HCT116 (cell line): ENCODE results near the gene DENND10. TPM values are rescaled to one million over a fixed set of nuclear protein-coding genes. Genes with fewer than 3 reads are reported as not detected.

Experiments used
- ATAC-seq: fragments of 200-7000 bp; cut with Tn5 transposase; 2 replicates; pipeline ENCODE4 v1.9.1; 2020; ENCODE audit warnings: mild to moderate bottlenecking, moderate library complexity
- BruUV-seq: library from RNA; stranded (reverse); fragments of 400-500 nt; replicated peaks from 2 replicates; lab custom pipeline; 2021; lab: Mats Ljungman, UMichigan
- CTCF ChIA-PET: fragments of 300-600 bp; sonication (Branson Sonifier 250); formaldehyde crosslinking; loops from one replicate; lab custom pipeline; 2021; ENCODE audit warnings: antibody characterized with exemption; lab: Charles Lee
- POLR2A ChIA-PET: fragments of 300-600, 350-600 bp; sonication (Branson Sonifier 250); formaldehyde crosslinking; loops from one replicate; lab custom pipeline; 2021; ENCODE audit warnings: antibody characterized with exemption; lab: Charles Lee
- RAD21 ChIA-PET, 2 experiments: fragments of 300-600 bp; sonication (Branson Sonifier 250); formaldehyde crosslinking; loops; one replicate each; lab custom pipeline; 2023; ENCODE audit warnings: low total read pairs in 2 of 2; ENCODE audit not compliant: uncharacterized antibody in 2 of 2, unreplicated experiment in 2 of 2, low non-redundant PET in 1 of 2; lab: Charles Lee
- DNase-seq: peaks from one replicate; pipeline ENCODE4 v3.0.0-alpha.2; 2010; ENCODE audit warnings: low read depth, low spot score
- H2AFZ ChIP-seq: fragments of 200-600 bp; shearing (Covaris generic), sonication (generic); 2 replicates; pipeline ENCODE4 v1.6.1; 2017; ENCODE audit warnings: low read depth, mixed run types, mixed read lengths, antibody characterized with exemption, low read length; ENCODE audit not compliant: poor library complexity, severe bottlenecking
- H3K27ac ChIP-seq: 2 replicates; pipeline ENCODE4 v1.5.1; 2012; ENCODE audit warnings: low read depth, low read length
- H3K27me3 ChIP-seq: fragments of 200-600 bp; sonication (generic); 2 replicates; pipeline ENCODE4 v1.6.1; 2016; ENCODE audit warnings: mixed run types, low read length, mixed read lengths; ENCODE audit not compliant: insufficient read depth
- H3K36me3 ChIP-seq, 2 experiments: fragments of 200-500 bp in 1 of 2; fragments of 200-600 bp in 1 of 2; sonication (Bioruptor generic) in 1 of 2; sonication (generic) in 1 of 2; 2 replicates each; pipeline versions ENCODE4 v1.5.1 to v1.6.1; 2014 to 2016; ENCODE audit warnings: low read length in 2 of 2, inconsistent platforms in 1 of 2, mixed read lengths in 1 of 2, mixed run types in 1 of 2; ENCODE audit not compliant: insufficient read depth in 2 of 2, control insufficient read depth in 1 of 2
- H3K4me1 ChIP-seq, 2 experiments: fragments of 200-600 bp in 1 of 2; sonication (generic) in 1 of 2; 2 replicates each; pipeline versions ENCODE4 v1.5.1 to v1.6.1; 2012 to 2017; ENCODE audit warnings: low read length in 2 of 2, inconsistent platforms in 1 of 2, mild to moderate bottlenecking in 1 of 2, mixed read lengths in 1 of 2, mixed run types in 1 of 2, moderate library complexity in 1 of 2; ENCODE audit not compliant: insufficient read depth in 2 of 2, control insufficient read depth in 1 of 2
- H3K4me2 ChIP-seq: fragments of 200-600 bp; sonication (generic); 2 replicates; pipeline ENCODE4 v1.6.1; 2017; ENCODE audit warnings: mixed run types, low read length, mixed read lengths
- H3K4me3 ChIP-seq, 2 experiments: fragments of 200-600 bp in 1 of 2; sonication (generic) in 1 of 2; replicated peaks in 1 of 2; 2 replicates each; pipeline ENCODE4 v1.5.1; 2011 to 2016; ENCODE audit warnings: low read length in 2 of 2, control low read depth in 1 of 2, low read depth in 1 of 2, mild to moderate bottlenecking in 1 of 2, mixed read lengths in 1 of 2, mixed run types in 1 of 2
- H3K79me2 ChIP-seq: fragments of 200-600 bp; sonication (generic); 2 replicates; pipeline ENCODE4 v1.6.1; 2017; ENCODE audit warnings: mild to moderate bottlenecking, mixed run types, low read length, moderate library complexity, mixed read lengths; ENCODE audit not compliant: insufficient read depth
- H3K9ac ChIP-seq: fragments of 200-600 bp; sonication (generic); 2 replicates; pipeline ENCODE4 v1.6.1; 2016; ENCODE audit warnings: low read length, mixed read lengths
- H3K9me2 ChIP-seq: fragments of 200-600 bp; sonication (generic), shearing (Covaris generic); 2 replicates; pipeline ENCODE4 v1.6.1; 2017; ENCODE audit warnings: mixed run types, mild to moderate bottlenecking, moderate library complexity; ENCODE audit not compliant: insufficient read depth
- H3K9me3 ChIP-seq, 2 experiments: fragments of 200-500 bp in 1 of 2; fragments of 200-600 bp in 1 of 2; sonication (Bioruptor generic) in 1 of 2; sonication (generic) in 1 of 2; 2 replicates each; pipeline ENCODE4 v1.6.1; 2014 to 2017; ENCODE audit warnings: low read length in 2 of 2, mixed read lengths in 2 of 2, inconsistent platforms in 1 of 2, low read depth in 1 of 2, mild to moderate bottlenecking in 1 of 2, mixed run types in 1 of 2, moderate library complexity in 1 of 2; ENCODE audit not compliant: control insufficient read depth in 1 of 2, insufficient read depth in 1 of 2
- H4K20me1 ChIP-seq: fragments of 200-600 bp; sonication (generic), shearing (Covaris generic); 2 replicates; pipeline ENCODE4 v1.6.1; 2017; ENCODE audit warnings: mixed run types, mild to moderate bottlenecking, moderate library complexity; ENCODE audit not compliant: insufficient read depth
- ATF3 ChIP-seq: IDR thresholded peaks from 2 replicates; pipeline ENCODE4 v1.6.1; 2012
- CBX3 ChIP-seq: IDR thresholded peaks from 2 replicates; pipeline ENCODE4 v1.6.1; 2012; ENCODE audit warnings: low read depth
- CEBPB ChIP-seq: IDR thresholded peaks from 2 replicates; pipeline ENCODE4 v1.6.1; 2012; ENCODE audit warnings: low read depth
- CTCF ChIP-seq, 3 experiments: fragments of 200-600 bp in 1 of 3; sonication (generic) in 1 of 3; IDR thresholded peaks in 2 of 3; conservative IDR thresholded peaks in 1 of 3; 2 replicates each; pipeline ENCODE4 v1.5.1; 2012 to 2017; ENCODE audit warnings: low read depth in 2 of 3, low read length in 2 of 3, antibody characterized with exemption in 1 of 3, borderline replicate concordance in 1 of 3, control low read depth in 1 of 3, mild to moderate bottlenecking in 1 of 3, mixed read lengths in 1 of 3, mixed run types in 1 of 3, moderate library complexity in 1 of 3; ENCODE audit not compliant: insufficient read depth in 1 of 3
- EGR1 ChIP-seq: IDR thresholded peaks from 2 replicates; pipeline ENCODE4 v1.6.1; 2012; ENCODE audit warnings: low read depth
- ELF1 ChIP-seq: IDR thresholded peaks from 2 replicates; pipeline ENCODE4 v1.6.1; 2012; ENCODE audit warnings: low read depth, borderline replicate concordance
- EZH2 ChIP-seq: fragments of 200-600 bp; sonication (generic); IDR thresholded peaks from 2 replicates; pipeline ENCODE4 v1.6.1; 2017; ENCODE audit warnings: antibody characterized with exemption, mixed run types
- EZH2phosphoT487 ChIP-seq: fragments of 200-600 bp; IDR thresholded peaks from 2 replicates; pipeline ENCODE4 v1.6.1; 2018; ENCODE audit warnings: antibody characterized with exemption, borderline replicate concordance
- FOSL1 ChIP-seq: IDR thresholded peaks from 2 replicates; pipeline ENCODE4 v1.6.1; 2012; ENCODE audit warnings: low read depth
- JUND ChIP-seq: IDR thresholded peaks from 2 replicates; pipeline ENCODE4 v1.6.1; 2012
- MAX ChIP-seq: IDR thresholded peaks from 2 replicates; pipeline ENCODE4 v1.6.1; 2012
- POLR2AphosphoS5 ChIP-seq: IDR thresholded peaks from 2 replicates; pipeline ENCODE4 v1.6.1; 2011; ENCODE audit warnings: mild to moderate bottlenecking, low read depth, low read length, moderate library complexity
- REST ChIP-seq: IDR thresholded peaks from 2 replicates; pipeline ENCODE4 v1.6.1; 2012; ENCODE audit warnings: low read depth
- SIN3A ChIP-seq: IDR thresholded peaks from 2 replicates; pipeline ENCODE4 v1.6.1; 2012; ENCODE audit warnings: low read depth
- SRF ChIP-seq: IDR thresholded peaks from 2 replicates; pipeline ENCODE4 v1.6.1; 2012; ENCODE audit warnings: low read depth
- YY1 ChIP-seq: IDR thresholded peaks from 2 replicates; pipeline ENCODE4 v1.6.1; 2011; ENCODE audit warnings: low read length, low read depth, moderate library complexity, mild to moderate bottlenecking; ENCODE audit not compliant: insufficient replicate concordance; ENCODE audit errors: extremely low read depth
- ZBTB33 ChIP-seq: IDR thresholded peaks from 2 replicates; pipeline ENCODE4 v1.6.1; 2011; ENCODE audit warnings: mild to moderate bottlenecking, low read length, moderate library complexity; ENCODE audit not compliant: insufficient replicate concordance; ENCODE audit errors: extremely low read depth
- ZFX ChIP-seq: fragments of 450-650 bp; IDR thresholded peaks from 2 replicates; pipeline ENCODE4 v1.6.1; 2017
- intact Hi-C: fragments of 100-400 bp; cut with micrococcal nuclease; formaldehyde crosslinking; loops from 2 replicates; pipeline ENCODE4 v1.10.0; 2022
- total RNA-seq: library from RNA; stranded (reverse); gene quantifications from one replicate; pipeline ENCODE4 v1.2.1, GENCODE V29; 2021; ENCODE audit not compliant: unreplicated experiment

Gene DENND10
- total RNA-seq, 1 experiment from 2014 or later, result 47.5 TPM

GRCh38 chr10:119078422-119079179, 25.3 kb upstream of the DENND10 start:
- Histone ChIP-seq H3K79me2 (peaks cover 80% of the 10 kb centered on the region), H2AFZ (no peak overlapping the region), H3K9me3 (no peaks in the 10 kb centered on the region), H4K20me1 (peaks cover 48% of the 10 kb centered on the region), H3K4me1 (peaks cover 22 to 40% of the 10 kb centered on the region in 2 experiments), H3K27me3 (no peaks in the 10 kb centered on the region), H3K4me3 (peak overlapping the region; percentile 83 to 98), H3K36me3 (peaks cover 5 to 37% of the 10 kb centered on the region in 2 experiments; a peak in 3 of 4 replicates), H3K4me2 (peak overlapping the region; percentile 87), H3K27ac (no peak overlapping the region), H3K9me2 (no peaks in the 10 kb centered on the region), H3K9ac (peak overlapping the region; percentile 100)
- ATAC-seq, result no peak
- DNase-seq, result no peak
- TF ChIP-seq ZFX, result no peak
- TF ChIP-seq EGR1, result no peak
- TF ChIP-seq ATF3, result no peak
- no peak for TF ChIP-seq ELF1
- no peak for TF ChIP-seq CEBPB
- no peak for TF ChIP-seq CBX3
- TF ChIP-seq ZBTB33, result no peak
- no peak for TF ChIP-seq JUND
- TF ChIP-seq FOSL1, result no peak
- no peak for TF ChIP-seq REST
- TF ChIP-seq CTCF (IDR thresholded peaks at IDR 0.05 in 2 of 3, conservative IDR thresholded peaks at IDR 0.05 in 1 of 3; ENCODE audit: borderline replicate concordance in 1 of 3, insufficient read depth in 1 of 3, low read depth in 2 of 3, low read length in 2 of 3), result no peak
- no peak for TF ChIP-seq EZH2phosphoT487
- no peak for TF ChIP-seq POLR2AphosphoS5
- no peak for TF ChIP-seq YY1
- no peak for TF ChIP-seq MAX
- TF ChIP-seq SIN3A, result no peak
- no peak for TF ChIP-seq SRF
- TF ChIP-seq EZH2, result no peak
- intact Hi-C loops, result loop anchor here (1.0 kb wide), 1 partner anchor 26 kb away; the partner anchor contains the start of gene DENND10
- ChIA-PET CTCF (no interaction called here), RAD21 (no interaction called here), POLR2A (no interaction called here)
- BruUV-seq, result no TSS peak
